ENCODE measurements around the gene IL20RA. TPM values are rescaled to one million over a fixed set of nuclear protein-coding genes. Genes with fewer than 3 reads are reported as not detected.
A peak's percentile ranks its signal among the peaks of the same experiment; 100 is the strongest.

The IL20RA gene
- total and polyA plus RNA-seq, 2 of the 8 experiments (the other 6 are each of a cell fraction or from before 2014, with no cell fraction given), result 1.3 to 1.7 TPM

DNA sequence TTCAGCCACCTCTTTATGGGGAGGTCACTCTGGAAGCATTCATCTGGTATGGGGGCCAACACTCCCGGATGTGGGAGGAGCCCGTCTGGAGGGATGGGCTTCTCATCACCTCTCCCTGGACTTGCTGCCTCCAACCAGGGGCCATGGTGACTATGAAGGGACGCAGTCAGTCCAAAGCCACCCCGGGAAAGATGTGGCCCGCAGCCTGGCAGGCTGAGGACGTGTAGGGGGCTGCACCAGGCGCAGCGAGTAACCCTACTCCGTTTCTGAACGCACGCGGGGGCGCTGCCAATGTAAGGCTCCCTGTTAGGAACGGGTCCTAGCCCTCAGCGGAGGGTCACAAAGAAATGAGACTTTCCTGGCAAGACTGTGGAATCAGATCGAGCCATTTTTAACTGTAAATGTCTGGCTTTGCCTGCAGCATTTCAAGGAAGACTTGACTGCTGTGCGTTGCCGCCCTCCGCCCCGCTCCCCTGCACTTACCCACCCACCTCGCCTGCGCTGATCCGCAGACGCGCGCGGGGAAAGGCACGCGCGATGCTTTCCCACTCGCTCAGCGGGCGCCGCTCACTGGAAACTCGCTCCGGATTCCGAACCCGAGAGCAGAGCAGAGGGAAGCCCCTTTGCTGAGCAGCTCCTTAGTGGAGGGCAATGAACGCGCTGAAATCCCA, 55.1 kb downstream of the IL20RA start (continued):
- TF ChIP-seq SIN3A (conservative IDR thresholded peaks at IDR 0.05 in 1 of 2, IDR thresholded peaks at IDR 0.05 in 1 of 2; ENCODE audit: low read depth in 1 of 2, low read length in 2 of 2) (0 out of 4 replicates have a peak, but pooled peaks of 1 of the 2 experiments have one; percentile 28), CTBP2 (IDR thresholded peaks at IDR 0.05; ENCODE audit: borderline replicate concordance, insufficient read depth, insufficient read length, low read length) (peak; percentile 55), BRCA1 (IDR thresholded peaks at IDR 0.05; ENCODE audit: low read depth, low read length) (no peak), MAX (IDR thresholded peaks at IDR 0.05) (no peak), TBP (IDR thresholded peaks at IDR 0.05; ENCODE audit: low read depth, low read length) (peak; percentile 80), E2F6 (IDR thresholded peaks at IDR 0.05) (0 out of 2 replicates have a peak, but pooled peaks have one; percentile 19), PHF8 (conservative IDR thresholded peaks at IDR 0.05; ENCODE audit: low read depth, low read length) (peak; percentile 56; the same call in 1 of the 2 replicates), TAF1 (IDR thresholded peaks at IDR 0.05; ENCODE audit: low read depth, low read length) (peak; percentile 61), ASH2L (IDR thresholded peaks at IDR 0.05; ENCODE audit: low read length) (peak; percentile 65)
